GM12878 (cell line): ENCODE data around the gene KIZ. TPM values are rescaled to one million over a fixed set of nuclear protein-coding genes. Genes with fewer than 3 reads are reported as not detected.

Experiments used
- ATAC-seq: fragments of 200-7000 bp; cut with Tn5 transposase; 3 replicates; pipeline ENCODE4 v1.9.1; 2020; ENCODE audit warnings: mild to moderate bottlenecking, moderate library complexity
- BruUV-seq: library from RNA; stranded (reverse); fragments of 400-500 nt; replicated peaks from 2 replicates; lab custom pipeline; 2021; lab: Mats Ljungman, UMichigan
- CTCF ChIA-PET: fragments of 300-600 bp; sonication (Branson Sonifier 250); formaldehyde crosslinking; extraction: SDS; loops from one replicate; lab custom pipeline; 2021; ENCODE audit warnings: inconsistent platforms; lab: Yijun Ruan, JAX
- POLR2A ChIA-PET: fragments of 350-600 bp; formaldehyde crosslinking; extraction: SDS; loops from one replicate; lab custom pipeline; 2021; ENCODE audit warnings: inconsistent platforms; lab: Charles Lee
- RAD21 ChIA-PET: fragments of 300-600 bp; sonication (Branson Sonifier 250); formaldehyde crosslinking; loops from one replicate; lab custom pipeline; 2023; ENCODE audit warnings: antibody characterized with exemption; ENCODE audit not compliant: unreplicated experiment; lab: Charles Lee
- SMC1A ChIA-PET: fragments of 300-600 bp; sonication (Branson Sonifier 250); formaldehyde crosslinking; loops from one replicate; lab custom pipeline; 2023; ENCODE audit not compliant: unreplicated experiment, uncharacterized antibody; lab: Charles Lee
- DNase-seq: peaks from one replicate; pipeline ENCODE4 v3.0.0-alpha.2; 2011; ENCODE audit warnings: low read depth, low spot score
- FAIRE-seq: peaks from 3 replicates; lab custom pipeline; 2011; peaks lifted over from hg19 to GRCh38; lab: Jason Lieb, UNC
- H2AFZ ChIP-seq: 2 replicates; pipeline ENCODE4 v1.6.0; 2011; ENCODE audit warnings: low read depth, low read length, control low read depth; ENCODE audit not compliant: control insufficient read depth
- H3K27ac ChIP-seq: 2 replicates; pipeline ENCODE4 v1.5.1; 2011; ENCODE audit warnings: control low read depth; ENCODE audit not compliant: control insufficient read depth, insufficient read depth
- H3K27me3 ChIP-seq, 2 experiments: replicated peaks in 1 of 2; 2 replicates each; pipeline versions ENCODE4 v1.6.0 to v1.6.1; 2011; ENCODE audit warnings: low read length in 1 of 2; ENCODE audit not compliant: control insufficient read depth in 2 of 2, insufficient read depth in 2 of 2
- H3K36me3 ChIP-seq, 2 experiments: 2 replicates each; pipeline ENCODE4 v1.5.1; 2011; ENCODE audit warnings: low read length in 1 of 2; ENCODE audit not compliant: control insufficient read depth in 2 of 2, insufficient read depth in 2 of 2
- H3K4me1 ChIP-seq: 2 replicates; pipeline ENCODE4 v1.6.1; 2011; ENCODE audit warnings: mild to moderate bottlenecking, low read length, moderate library complexity, mixed read lengths; ENCODE audit not compliant: control insufficient read depth, insufficient read depth
- H3K4me2 ChIP-seq: 2 replicates; pipeline ENCODE4 v1.6.0; 2011; ENCODE audit warnings: control low read depth; ENCODE audit not compliant: control insufficient read depth, insufficient read depth
- H3K4me3 ChIP-seq: fragments of 200-600 bp; sonication (generic); 2 replicates; pipeline ENCODE4 v1.5.1; 2016
- H3K79me2 ChIP-seq: 2 replicates; pipeline ENCODE4 v1.6.0; 2011; ENCODE audit warnings: low read length; ENCODE audit not compliant: control insufficient read depth, insufficient read depth
- H3K9ac ChIP-seq: 2 replicates; pipeline ENCODE4 v1.8.0; 2011; ENCODE audit warnings: low read length, control low read depth, mixed read lengths; ENCODE audit not compliant: control insufficient read depth, insufficient read depth
- H3K9me3 ChIP-seq: replicated peaks from 3 replicates; pipeline ENCODE4 v1.5.1; 2011; ENCODE audit warnings: mild to moderate bottlenecking, low read length; ENCODE audit not compliant: control insufficient read depth, insufficient read depth
- H4K20me1 ChIP-seq: 2 replicates; pipeline ENCODE4 v1.6.0; 2011; ENCODE audit not compliant: control insufficient read depth, insufficient read depth
- ATF2 ChIP-seq: IDR thresholded peaks from 2 replicates; pipeline ENCODE4 v1.6.1; 2012; ENCODE audit warnings: low read length, inconsistent platforms
- BACH1 ChIP-seq: fragments of 450-650 bp; IDR thresholded peaks from 2 replicates; pipeline ENCODE4 v1.6.1; 2017; ENCODE audit warnings: mild to moderate bottlenecking, borderline replicate concordance
- CHD2 ChIP-seq: IDR thresholded peaks from 2 replicates; pipeline ENCODE4 v1.6.1; 2011; ENCODE audit warnings: low read depth, low read length, improper control_type of control experiment, borderline replicate concordance
- CUX1 ChIP-seq: IDR thresholded peaks from 2 replicates; pipeline ENCODE4 v1.6.1; 2012; ENCODE audit warnings: improper control_type of control experiment, low read depth, low read length; ENCODE audit not compliant: insufficient replicate concordance
- FOXK2 ChIP-seq: fragments of 450-650 bp; IDR thresholded peaks from 2 replicates; pipeline ENCODE4 v1.6.1; 2017; ENCODE audit warnings: mild to moderate bottlenecking, moderate library complexity
- FOXM1 ChIP-seq: IDR thresholded peaks from 2 replicates; pipeline ENCODE4 v1.6.1; 2012; ENCODE audit warnings: low read depth, mild to moderate bottlenecking, inconsistent platforms, low read length, moderate library complexity
- IRF3 ChIP-seq: fragments of 450-650 bp; IDR thresholded peaks from 2 replicates; pipeline ENCODE4 v1.6.1; 2014; ENCODE audit warnings: mild to moderate bottlenecking
- KAT2A ChIP-seq: conservative IDR thresholded peaks from 2 replicates; pipeline ENCODE4 v1.6.1; 2011; ENCODE audit warnings: low read depth, low read length; ENCODE audit not compliant: control insufficient read depth
- RCOR1 ChIP-seq: conservative IDR thresholded peaks from 2 replicates; pipeline ENCODE4 v1.6.1; 2012; ENCODE audit warnings: low read depth, low read length, improper control_type of control experiment
- RELB ChIP-seq: fragments of 450-650 bp; IDR thresholded peaks from 2 replicates; pipeline ENCODE4 v1.6.1; 2017; ENCODE audit warnings: low read depth, mild to moderate bottlenecking, moderate library complexity
- ZBTB40 ChIP-seq: fragments of 450-650 bp; IDR thresholded peaks from 2 replicates; pipeline ENCODE4 v1.6.1; 2016; ENCODE audit warnings: mild to moderate bottlenecking, moderate library complexity, borderline replicate concordance
- WGBS: methylation state at CpG from one replicate; pipeline ENCODE4 v1.1.6; 2016; ENCODE audit warnings: low lambda C conversion rate; ENCODE audit not compliant: insufficient replicate concordance, insufficient coverage; ENCODE audit errors: missing lambda C conversion rate; 5-methylcytosine and 5-hydroxymethylcytosine counted together
- in situ Hi-C: fragments of 300-500 bp; cut with MboI; formaldehyde crosslinking; loops from 9 replicates; pipeline ENCODE4 v1.14.3; 2018; ENCODE audit warnings: mixed read lengths
- intact Hi-C: fragments of 100-400 bp; cut with micrococcal nuclease; formaldehyde crosslinking; loops from one replicate; pipeline ENCODE4 v1.14.2; 2022; ENCODE audit not compliant: unreplicated experiment
- polyA plus RNA-seq, 11 experiments: library from polyadenylated mRNA; depleted of rRNA in 4 of 11; unstranded in 6 of 11; stranded (reverse) in 5 of 11; fragments of >200 nt; fragmentation: Nextera tagmentation in 4 of 11; fragmentation: Illumina TruSeq in 1 of 11; extraction: Ambion mirVana in 4 of 11; extraction: Trizol in 1 of 11; gene quantifications; 1 replicate in 1 of 11; 2 replicates in 10 of 11; pipeline versions ENCODE4 v1.2.1 to v1.2.3, GENCODE V29; 2011 to 2016; ENCODE audit warnings: inconsistent platforms in 2 of 11, missing spikeins in 2 of 11, low read depth in 1 of 11
- total RNA-seq, 4 experiments: library from RNA; depleted of rRNA in 3 of 4; stranded (reverse); fragments of >200 nt in 3 of 4; fragmentation: Illumina TruSeq in 1 of 4; extraction: Trizol in 1 of 4; gene quantifications; 2 replicates each; pipeline versions ENCODE4 v1.2.1 to v1.2.3, GENCODE V29; 2013 to 2021

The KIZ gene
- total and polyA plus RNA-seq, 10 of the 15 experiments (the other 5 are each of a cell fraction or from before 2014, with no cell fraction given), result 2.7 to 11.0 (median 7.3) TPM

GRCh38 chr20:21154692-21155091 lies 28.8 kb downstream of the KIZ start:
- in situ Hi-C loops, result no loop called here
- no peaks in the 10 kb centered on the region for H3K9me3 ChIP-seq
- no peak overlapping the region for H3K9ac ChIP-seq
- 72% methylated on average over 2 of the region's 2 CpGs for WGBS
- no peak overlapping the region for H2AFZ ChIP-seq
- H3K4me1 ChIP-seq, result no peaks in the 10 kb centered on the region
- no peaks in the 10 kb centered on the region for H3K36me3 ChIP-seq
- no peak overlapping the region for H3K4me3 ChIP-seq
- H3K27me3 ChIP-seq, result no peaks in the 10 kb centered on the region
- no peaks in the 10 kb centered on the region for H3K79me2 ChIP-seq
- no peak overlapping the region for H3K27ac ChIP-seq
- no peak for DNase-seq
- H3K4me2 ChIP-seq, result no peak overlapping the region
- SMC1A ChIA-PET, result no interaction called here
- no peak for ATAC-seq
- POLR2A ChIA-PET, result no interaction called here
- FAIRE-seq, result no peak
- intact Hi-C loops, result no loop called here
- no TSS peak for BruUV-seq
- CTCF ChIA-PET, result no interaction called here
- H4K20me1 ChIP-seq, result no peaks in the 10 kb centered on the region
- RAD21 ChIA-PET, result no interaction called here
- TF ChIP-seq ZBTB40 (no peak), KAT2A (no peak), RELB (no peak), RCOR1 (no peak), IRF3 (no peak), ATF2 (no peak), BACH1 (no peak), FOXM1 (no peak), FOXK2 (no peak), CHD2 (no peak), CUX1 (no peak)
